Trophoblast cell (in vitro differentiated cells and primary cell): Measurements from ENCODE around the gene CNNM4.

Experiments
- DNase-seq, 2 donors: peaks; one replicate each; pipeline ENCODE4 v3.0.0-alpha.2; 2016
- H2AFZ ChIP-seq: 2 replicates; pipeline ENCODE4 v1.6.1; 2013; ENCODE audit warnings: low read length, moderate library complexity, mild to moderate bottlenecking; ENCODE audit not compliant: insufficient read depth, poor library complexity
- H2AK5ac ChIP-seq: 2 replicates; pipeline ENCODE4 v1.6.1; 2013; ENCODE audit warnings: mild to moderate bottlenecking, low read length
- H2BK120ac ChIP-seq: 2 replicates; pipeline ENCODE4 v1.6.1; 2013; ENCODE audit warnings: low read length, mild to moderate bottlenecking, moderate library complexity; ENCODE audit not compliant: insufficient read depth, poor library complexity
- H2BK12ac ChIP-seq: 2 replicates; pipeline ENCODE4 v1.6.1; 2013; ENCODE audit warnings: mild to moderate bottlenecking, low read length, moderate library complexity
- H2BK5ac ChIP-seq: 2 replicates; pipeline ENCODE4 v1.6.1; 2013; ENCODE audit warnings: low read length, low read depth, moderate library complexity, mild to moderate bottlenecking; ENCODE audit not compliant: poor library complexity
- H3K14ac ChIP-seq: 2 replicates; pipeline ENCODE4 v1.6.1; 2013; ENCODE audit warnings: mild to moderate bottlenecking, low read length
- H3K18ac ChIP-seq: 2 replicates; pipeline ENCODE4 v1.6.1; 2013; ENCODE audit warnings: mild to moderate bottlenecking, low read length
- H3K23ac ChIP-seq: 2 replicates; pipeline ENCODE4 v1.6.1; 2013; ENCODE audit warnings: low read length
- H3K27ac ChIP-seq: 2 replicates; pipeline ENCODE4 v1.5.1; 2013; ENCODE audit warnings: low read depth, mild to moderate bottlenecking, inconsistent platforms, low read length, moderate library complexity
- H3K27me3 ChIP-seq: 2 replicates; pipeline ENCODE4 v1.6.1; 2013; ENCODE audit warnings: inconsistent platforms, mild to moderate bottlenecking, low read length, moderate library complexity; ENCODE audit not compliant: insufficient read depth
- H3K36me3 ChIP-seq, 2 experiments: 1 replicate in 1 of 2; 2 replicates in 1 of 2; pipeline ENCODE4 v1.6.1; 2013; ENCODE audit warnings: low read length in 2 of 2, mild to moderate bottlenecking in 2 of 2, moderate library complexity in 1 of 2; ENCODE audit not compliant: insufficient read depth in 2 of 2, control insufficient read depth in 1 of 2
- H3K4ac ChIP-seq: 2 replicates; pipeline ENCODE4 v1.6.1; 2013; ENCODE audit warnings: low read depth, mild to moderate bottlenecking, low read length, moderate library complexity
- H3K4me1 ChIP-seq, 2 experiments: 1 replicate in 1 of 2; 2 replicates in 1 of 2; pipeline ENCODE4 v1.6.1; 2013; ENCODE audit warnings: low read length in 2 of 2, mild to moderate bottlenecking in 2 of 2, moderate library complexity in 1 of 2; ENCODE audit not compliant: insufficient read depth in 2 of 2, control insufficient read depth in 1 of 2
- H3K4me2 ChIP-seq: 2 replicates; pipeline ENCODE4 v1.6.1; 2013; ENCODE audit warnings: inconsistent platforms, mild to moderate bottlenecking, low read length, moderate library complexity
- H3K4me3 ChIP-seq: 2 replicates; pipeline ENCODE4 v1.5.1; 2013; ENCODE audit warnings: mild to moderate bottlenecking, low read depth, low read length, inconsistent platforms
- H3K79me1 ChIP-seq: one replicate; pipeline ENCODE4 v1.6.1; 2013; ENCODE audit warnings: low read length
- H3K79me2 ChIP-seq: 2 replicates; pipeline ENCODE4 v1.6.1; 2013; ENCODE audit warnings: low read length, mild to moderate bottlenecking; ENCODE audit not compliant: control insufficient read depth, insufficient read depth, poor library complexity
- H3K9ac ChIP-seq: 2 replicates; pipeline ENCODE4 v1.6.1; 2013; ENCODE audit warnings: mild to moderate bottlenecking, low read length
- H3K9me3 ChIP-seq: 2 replicates; pipeline ENCODE4 v1.6.1; 2013; ENCODE audit warnings: low read depth, mild to moderate bottlenecking, control low read depth, inconsistent platforms, low read length; ENCODE audit not compliant: insufficient read depth
- H4K12ac ChIP-seq: 2 replicates; pipeline ENCODE4 v1.6.1; 2013; ENCODE audit warnings: low read depth, mild to moderate bottlenecking, low read length, moderate library complexity
- H4K8ac ChIP-seq: 2 replicates; pipeline ENCODE4 v1.6.1; 2013; ENCODE audit warnings: low read depth, mild to moderate bottlenecking, low read length, moderate library complexity
- H4K91ac ChIP-seq: one replicate; pipeline ENCODE4 v1.6.1; 2013; ENCODE audit warnings: low read depth, mild to moderate bottlenecking, low read length, moderate library complexity
- WGBS: extraction: QIAGEN DNeasy Blood & Tissue Kit; methylation state at CpG from one replicate; pipeline ENCODE4 v1.1.7; 2013; ENCODE audit warnings: missing lambda C conversion rate; ENCODE audit not compliant: insufficient read length, insufficient coverage; ENCODE audit errors: extremely low coverage; 5-methylcytosine and 5-hydroxymethylcytosine counted together

CNNM4 gene

DNA sequence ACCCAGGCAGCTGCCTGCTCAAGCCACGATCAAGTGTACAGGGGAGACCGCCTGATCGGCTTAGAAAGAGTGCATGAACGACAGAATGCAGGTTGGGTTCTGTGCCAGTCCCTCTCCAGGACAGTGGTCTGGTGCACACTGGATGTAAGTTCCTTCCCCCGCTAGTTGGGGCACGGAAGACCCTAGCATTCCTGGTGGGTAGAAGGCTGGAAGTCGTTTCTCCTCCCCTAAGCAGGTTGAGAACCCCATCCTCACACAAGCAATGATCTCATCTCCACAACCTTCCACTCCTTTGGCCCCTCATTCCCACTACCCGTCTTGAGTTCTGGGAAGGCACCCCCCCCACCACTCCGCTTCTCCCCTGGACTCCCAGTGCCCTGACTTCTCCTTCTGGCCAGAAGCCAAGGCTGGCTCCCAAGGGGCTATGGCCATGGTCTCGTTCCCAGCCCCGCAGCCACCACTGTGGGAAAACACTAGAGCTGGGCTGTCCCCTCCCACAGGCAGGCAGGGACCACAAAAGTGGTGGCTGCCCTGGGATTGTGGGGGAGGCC, 98.5 kb downstream of the CNNM4 start:
- Histone ChIP-seq H3K4me3 (no peak overlapping the region), H3K36me3 (peaks cover 38 to 41% of the 10 kb centered on the region in 2 experiments), H3K27ac (peak overlapping the region; percentile 79), H3K4me1 (peaks cover 8 to 17% of the 10 kb centered on the region in 2 experiments), H3K4ac (no peak overlapping the region), H4K91ac (no peak overlapping the region), H3K79me2 (peaks cover 5% of the 10 kb centered on the region), H4K12ac (no peak overlapping the region), H3K14ac (no peak overlapping the region), H3K4me2 (peak overlapping the region; percentile 87), H2AFZ (no peak overlapping the region), H3K79me1 (peaks cover 6% of the 10 kb centered on the region), H3K9me3 (no peaks in the 10 kb centered on the region), H3K23ac (no peak overlapping the region), H2AK5ac (no peak overlapping the region), H2BK5ac (no peak overlapping the region), H2BK12ac (no peak overlapping the region), H3K18ac (no peak overlapping the region), H3K9ac (no peak overlapping the region), H2BK120ac (no peak overlapping the region), H4K8ac (no peak overlapping the region), H3K27me3 (no peaks in the 10 kb centered on the region)
- DNase-seq, result peak in 1 of 2 donors; percentile 21
- WGBS, result no CpG with 5 or more reads among the region's 11 CpGs

DNA sequence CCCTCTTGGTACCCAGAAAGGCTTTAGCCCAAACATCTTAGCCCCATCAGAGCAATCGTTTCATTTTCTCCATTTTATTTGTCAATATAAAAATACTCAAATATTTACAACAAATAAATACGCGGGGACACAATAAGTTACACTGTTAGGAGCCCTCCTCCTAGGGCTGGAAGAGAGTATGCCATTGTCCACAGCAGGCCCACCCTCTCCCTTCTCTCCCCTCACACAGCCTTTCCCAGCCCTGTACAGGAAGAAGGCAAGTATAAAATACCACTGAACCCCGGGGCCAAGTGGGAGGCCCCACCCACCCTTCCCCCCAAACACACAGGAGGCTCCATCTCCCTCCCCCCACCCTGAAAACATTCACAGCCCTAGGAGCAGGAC, 99.0 kb downstream of the CNNM4 start:
- H2BK120ac ChIP-seq, result no peak overlapping the region
- no peaks in the 10 kb centered on the region for H3K27me3 ChIP-seq
- peaks cover 5% of the 10 kb centered on the region for H3K79me2 ChIP-seq
- no peak overlapping the region for H4K12ac ChIP-seq
- no peak overlapping the region for H2AK5ac ChIP-seq
- no peak overlapping the region for H2BK5ac ChIP-seq
- no peak for DNase-seq
- no peak overlapping the region for H3K9ac ChIP-seq
- no peak overlapping the region for H4K8ac ChIP-seq
- H3K36me3 ChIP-seq, result peaks cover 43 to 46% of the 10 kb centered on the region in 2 experiments
- H3K4me2 ChIP-seq, result no peak overlapping the region
- H3K4me3 ChIP-seq, result no peak overlapping the region
- H3K4ac ChIP-seq, result no peak overlapping the region
- H3K27ac ChIP-seq, result peak overlapping the region; percentile 79
- H3K14ac ChIP-seq, result no peak overlapping the region
- WGBS, result 100% methylated on average over 3 of the region's 4 CpGs
- H4K91ac ChIP-seq, result no peak overlapping the region
- no peak overlapping the region for H3K18ac ChIP-seq
- no peaks in the 10 kb centered on the region for H3K9me3 ChIP-seq
- peaks cover 8 to 17% of the 10 kb centered on the region in 2 experiments for H3K4me1 ChIP-seq
- no peak overlapping the region for H2AFZ ChIP-seq
- H3K23ac ChIP-seq, result no peak overlapping the region
- H3K79me1 ChIP-seq, result peaks cover 6% of the 10 kb centered on the region
- no peak overlapping the region for H2BK12ac ChIP-seq

DNA sequence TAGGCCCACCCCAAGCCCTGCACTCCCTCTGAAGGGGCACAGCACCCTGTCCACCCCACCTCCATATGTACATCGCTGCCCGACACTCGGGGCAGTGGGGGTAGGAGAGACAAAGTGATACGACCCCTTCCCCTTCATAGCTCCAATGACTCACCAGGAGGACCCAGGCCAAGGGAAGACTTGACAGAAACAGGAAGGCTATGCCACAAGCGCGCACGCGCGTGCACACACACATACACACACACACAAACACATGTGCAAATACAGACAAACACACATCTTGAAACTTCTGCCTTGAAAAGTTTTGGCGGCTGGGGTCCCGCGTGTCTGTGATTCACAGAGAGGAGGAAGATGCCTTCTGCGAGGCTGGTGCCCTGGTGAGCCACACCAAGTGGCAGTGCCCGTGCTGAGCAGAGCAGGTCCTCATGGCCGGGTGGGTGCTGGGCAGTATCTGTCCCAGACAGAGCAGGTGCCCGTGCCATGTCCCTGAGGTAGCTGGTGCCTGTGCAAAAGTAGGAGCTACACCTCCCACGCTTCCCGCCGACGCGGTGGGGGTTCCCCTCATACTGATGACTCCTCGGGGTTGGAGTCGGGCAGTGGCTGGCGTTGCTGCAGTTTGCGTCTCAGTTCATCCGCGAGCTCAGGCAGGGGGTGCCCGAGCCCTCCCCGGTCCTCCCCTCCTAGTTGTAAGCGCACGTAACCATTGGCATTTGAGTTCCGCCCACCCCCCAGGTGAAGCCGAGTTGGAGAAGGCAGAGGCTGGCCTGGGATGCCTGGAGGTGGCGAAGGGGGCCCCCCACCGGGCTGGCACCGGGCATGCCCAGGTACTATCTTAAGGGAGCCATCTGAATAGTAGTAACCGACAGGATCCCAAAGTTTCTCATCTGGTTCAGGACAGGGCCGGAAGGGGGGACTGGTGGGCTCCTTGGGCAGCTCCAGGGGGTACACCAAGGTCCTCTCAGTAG, 99.6 kb downstream of the CNNM4 start:
- no peak overlapping the region for H4K91ac ChIP-seq
- no peak overlapping the region for H3K4me2 ChIP-seq
- no peak overlapping the region for H3K14ac ChIP-seq
- no peaks in the 10 kb centered on the region for H3K9me3 ChIP-seq
- H3K4ac ChIP-seq, result no peak overlapping the region
- WGBS, result no CpG with 5 or more reads among the region's 38 CpGs
- H4K12ac ChIP-seq, result no peak overlapping the region
- H2BK12ac ChIP-seq, result no peak overlapping the region
- H3K4me3 ChIP-seq, result no peak overlapping the region
- H3K4me1 ChIP-seq, result peaks cover 8 to 17% of the 10 kb centered on the region in 2 experiments
- no peak overlapping the region for H3K9ac ChIP-seq
- H3K23ac ChIP-seq, result no peak overlapping the region
- H2AFZ ChIP-seq, result no peak overlapping the region
- no peak overlapping the region for H2AK5ac ChIP-seq
- H2BK5ac ChIP-seq, result no peak overlapping the region
- peak overlapping the region; percentile 16 for H3K18ac ChIP-seq
- no peak overlapping the region for H3K27ac ChIP-seq
- H3K79me1 ChIP-seq, result peaks cover 6% of the 10 kb centered on the region
- H3K79me2 ChIP-seq, result peaks cover 5% of the 10 kb centered on the region
- no peaks in the 10 kb centered on the region for H3K27me3 ChIP-seq
- no peak overlapping the region for H2BK120ac ChIP-seq
- H3K36me3 ChIP-seq, result peaks cover 49 to 53% of the 10 kb centered on the region in 2 experiments
- no peak overlapping the region for H4K8ac ChIP-seq
- DNase-seq, result peak in 1 of 2 donors; percentile 29

DNA sequence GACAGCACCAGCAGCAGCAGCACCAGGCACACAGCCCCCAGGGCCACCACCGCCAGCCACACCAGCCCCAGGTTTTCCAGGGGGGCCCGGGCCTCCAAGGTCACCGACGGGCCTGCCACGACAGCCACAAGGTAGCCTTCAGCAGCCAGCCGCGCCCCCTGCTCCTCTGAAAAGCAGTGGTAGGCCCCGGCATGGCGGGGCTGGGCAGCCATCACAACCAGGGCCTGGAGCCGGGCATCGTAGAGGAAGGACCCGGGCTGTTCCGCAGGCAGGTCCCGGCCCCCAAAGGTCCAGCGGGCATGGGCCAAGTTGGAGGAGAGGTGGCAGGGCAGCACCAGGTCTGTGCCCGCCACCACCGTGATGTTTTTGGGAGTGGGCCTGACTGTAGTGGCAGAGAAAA, 100.4 kb downstream of the CNNM4 start:
- Histone ChIP-seq H3K36me3 (peaks cover 57 to 60% of the 10 kb centered on the region in 2 experiments), H3K14ac (no peak overlapping the region), H2BK120ac (no peak overlapping the region), H3K27ac (no peak overlapping the region), H3K4me1 (peaks cover 11 to 17% of the 10 kb centered on the region in 2 experiments), H2BK5ac (no peak overlapping the region), H2AK5ac (no peak overlapping the region), H4K12ac (no peak overlapping the region), H2BK12ac (no peak overlapping the region), H3K23ac (no peak overlapping the region), H2AFZ (no peak overlapping the region), H3K9ac (no peak overlapping the region), H3K4ac (no peak overlapping the region), H3K18ac (no peak overlapping the region), H3K27me3 (no peaks in the 10 kb centered on the region), H3K4me2 (no peak overlapping the region), H4K91ac (no peak overlapping the region), H3K79me1 (peaks cover 6% of the 10 kb centered on the region), H3K4me3 (no peak overlapping the region), H4K8ac (no peak overlapping the region), H3K79me2 (peaks cover 8% of the 10 kb centered on the region), H3K9me3 (no peaks in the 10 kb centered on the region)
- DNase-seq, result no peak
- WGBS, result no CpG with 5 or more reads among the region's 17 CpGs
